ENCODE measurements around the gene SRD5A2. TPM values are rescaled to one million over a fixed set of nuclear protein-coding genes. Genes with fewer than 3 reads are reported as not detected.
"Not testable (repeated sequence)": the region's sequence is repeated elsewhere in the genome, so short reads cannot be mapped to it uniquely, and the experiment has no call there.

Gene SRD5A2
- total RNA-seq, 1 donor from 2014 or later, result not detected

DNA sequence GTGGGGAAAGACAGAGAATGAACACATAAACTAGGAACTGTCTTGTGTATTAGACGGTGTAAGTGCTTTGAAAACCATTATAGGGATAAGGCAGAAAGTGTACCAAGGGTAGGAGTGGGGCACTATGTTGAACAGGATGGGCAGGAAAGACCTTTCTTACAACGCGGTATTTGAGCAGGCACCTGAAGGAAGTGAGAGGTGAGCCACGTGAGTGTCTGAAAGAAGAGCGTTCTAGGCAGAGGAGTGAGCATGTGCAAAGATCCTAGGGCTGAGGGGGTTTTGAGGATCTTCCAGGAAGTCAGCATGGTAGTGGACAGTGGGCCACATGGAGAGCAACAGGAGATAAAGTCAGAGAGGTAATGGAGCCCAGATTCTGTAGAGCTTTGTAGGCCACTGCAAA lies 65.2 kb downstream of the SRD5A2 start:
- TF ChIP-seq CTCF (conservative IDR thresholded peaks at IDR 0.05; ENCODE audit: low read depth, low read length), result no peak
- no peak overlapping the region for H3K4me3 ChIP-seq (ENCODE audit: low read depth, low read length)
- DNase-seq (ENCODE audit: low read depth), result no peak

GRCh38 chr2:31513553-31513952 lies 67.2 kb downstream of the SRD5A2 start:
- TF ChIP-seq CTCF (conservative IDR thresholded peaks at IDR 0.05; ENCODE audit: low read depth, low read length), result no peak
- H3K4me3 ChIP-seq (ENCODE audit: low read depth, low read length), result no peak overlapping the region
- no peak for DNase-seq (ENCODE audit: low read depth)

- H3K4me3 ChIP-seq (ENCODE audit: low read depth, low read length), result no peak overlapping the region
- no peak for DNase-seq (ENCODE audit: low read depth)
- TF ChIP-seq CTCF (conservative IDR thresholded peaks at IDR 0.05; ENCODE audit: low read depth, low read length), result no peak
Measured at GRCh38 chr2:31511376-31511775, 69.4 kb downstream of the SRD5A2 start.

- TF ChIP-seq CTCF (conservative IDR thresholded peaks at IDR 0.05; ENCODE audit: low read depth, low read length), result no peak
- H3K4me3 ChIP-seq (ENCODE audit: low read depth, low read length), result no peak overlapping the region
- DNase-seq (ENCODE audit: low read depth), result no peak
Measured at GRCh38 chr2:31505111-31505510, 75.6 kb downstream of the SRD5A2 start.

DNA sequence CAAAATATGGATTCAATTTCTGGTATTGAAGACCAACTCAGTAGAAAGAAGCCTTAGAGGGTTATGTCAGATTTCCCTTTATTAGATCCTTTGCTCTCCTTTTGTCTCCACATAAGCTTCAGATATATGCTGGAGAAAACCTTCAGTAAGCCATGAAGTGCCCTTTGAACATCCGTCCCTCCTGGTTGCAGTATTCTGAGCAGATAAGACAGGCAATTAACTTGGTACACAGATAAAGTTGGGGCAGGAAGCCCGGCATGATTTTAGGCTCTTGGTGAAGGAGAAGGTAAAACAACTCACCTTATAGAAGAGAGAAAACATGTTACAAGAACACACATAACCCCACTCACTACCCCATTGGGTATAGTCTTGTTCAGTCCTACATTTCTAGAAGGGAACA lies 76.4 kb downstream of the SRD5A2 start:
- DNase-seq (ENCODE audit: low read depth), result no peak
- H3K4me3 ChIP-seq (ENCODE audit: low read depth, low read length), result no peak overlapping the region
- no peak for TF ChIP-seq CTCF (conservative IDR thresholded peaks at IDR 0.05; ENCODE audit: low read depth, low read length)

- DNase-seq (ENCODE audit: low read depth); H3K4me3 ChIP-seq (ENCODE audit: low read depth, low read length): not testable (repeated sequence)
Measured at GRCh38 chr2:31496451-31496874, 84.3 kb downstream of the SRD5A2 start.

- H3K4me3 ChIP-seq (ENCODE audit: low read depth, low read length), result not testable (repeated sequence)
- peak; percentile 38 for DNase-seq (ENCODE audit: low read depth)
Measured at GRCh38 chr2:31489339-31489738, 91.4 kb downstream of the SRD5A2 start.

DNA sequence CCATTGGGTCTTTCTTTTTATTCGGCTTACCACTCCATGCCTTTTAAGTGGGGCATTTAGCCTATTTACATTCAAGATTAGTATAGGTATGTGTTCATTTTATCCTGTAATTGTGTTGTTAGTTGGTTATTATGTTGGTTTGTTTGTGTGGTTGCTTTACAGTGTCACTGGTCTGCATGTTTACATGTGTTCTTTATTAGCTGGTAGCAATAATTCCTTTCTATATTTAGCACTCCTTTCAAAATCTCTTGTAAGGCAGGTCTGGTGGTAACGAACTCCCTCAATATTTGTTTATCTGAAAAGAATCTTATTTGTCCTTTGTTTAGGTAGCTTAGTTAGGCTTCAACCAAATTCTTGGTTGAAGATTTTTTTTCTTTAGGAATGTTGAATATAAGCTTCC lies 97.5 kb downstream of the SRD5A2 start:
- no peak overlapping the region for H3K4me3 ChIP-seq (ENCODE audit: low read depth, low read length)
- no peak for TF ChIP-seq CTCF (conservative IDR thresholded peaks at IDR 0.05; ENCODE audit: low read depth, low read length)
- DNase-seq (ENCODE audit: low read depth), result no peak

Data from epithelial cell of proximal tubule (primary cell).